GM21381 (cell line): ENCODE results near the gene SLC6A9.

Experiments used
- ATAC-seq: cut with Tn5 transposase; IDR thresholded peaks from one replicate; pipeline ENCODE4 v1.9.1; 2021; ENCODE audit warnings: mild to moderate bottlenecking, moderate library complexity; ENCODE audit not compliant: unreplicated experiment

SLC6A9 gene

GRCh38 chr1:44031252-44032169 lies at the start of gene SLC6A9:
Gene SLC6A9, minus strand, starts transcription at chr1:44031462. Its CDS starts 7,185 bp downstream, at chr1:44024277.
- no peak for ATAC-seq

GRCh38 chr1:44079566-44079965 lies 48.3 kb upstream of the SLC6A9 start:
- no peak for ATAC-seq

GRCh38 chr1:44078104-44078503 lies 46.8 kb upstream of the SLC6A9 start:
- ATAC-seq: no peak

GRCh38 chr1:44077421-44077820 lies 46.2 kb upstream of the SLC6A9 start:
- ATAC-seq: no peak

GRCh38 chr1:44076066-44076465 lies 44.8 kb upstream of the SLC6A9 start:
- ATAC-seq: no peak

- no peak for ATAC-seq
Measured at GRCh38 chr1:44074415-44074814, 43.2 kb upstream of the SLC6A9 start.

- ATAC-seq: no peak
Measured at GRCh38 chr1:44073528-44073927, 42.3 kb upstream of the SLC6A9 start.

GRCh38 chr1:44072821-44073220 lies 41.6 kb upstream of the SLC6A9 start:
- no peak for ATAC-seq

- ATAC-seq: no peak
Measured at GRCh38 chr1:44072204-44072603, 40.9 kb upstream of the SLC6A9 start.

GRCh38 chr1:44071461-44071860 lies 40.2 kb upstream of the SLC6A9 start:
- ATAC-seq: no peak

GRCh38 chr1:44068442-44068921 lies 37.2 kb upstream of the SLC6A9 start:
- no peak for ATAC-seq

- no peak for ATAC-seq
Measured at GRCh38 chr1:44067266-44068250, 36.3 kb upstream of the SLC6A9 start.

GRCh38 chr1:44062656-44063179 lies 31.5 kb upstream of the SLC6A9 start:
- no peak for ATAC-seq

- no peak for ATAC-seq
Measured at GRCh38 chr1:44061857-44062256, 30.6 kb upstream of the SLC6A9 start.

- ATAC-seq: no peak
Measured at GRCh38 chr1:44060830-44061267, 29.6 kb upstream of the SLC6A9 start.

GRCh38 chr1:44059664-44060355 lies 28.5 kb upstream of the SLC6A9 start:
- no peak for ATAC-seq

GRCh38 chr1:44059212-44059611 lies 27.9 kb upstream of the SLC6A9 start:
- ATAC-seq: no peak

- no peak for ATAC-seq
Measured at GRCh38 chr1:44057293-44057692, 26.0 kb upstream of the SLC6A9 start.

GRCh38 chr1:44053394-44053793 lies 22.1 kb upstream of the SLC6A9 start:
- no peak for ATAC-seq

GRCh38 chr1:44050261-44050660 lies 19.0 kb upstream of the SLC6A9 start:
- no peak for ATAC-seq
